IMR-90 (cell line): Measurements from ENCODE around the gene BAHD1.

Source experiments
- FOS ChIP-seq: fragments of 150-350 bp; IDR thresholded peaks from 2 replicates; pipeline ENCODE4 v1.6.1; 2016; ENCODE audit warnings: low read depth, low read length
- MXI1 ChIP-seq: IDR thresholded peaks from 2 replicates; pipeline ENCODE4 v1.6.1; 2012; ENCODE audit warnings: low read depth, mild to moderate bottlenecking, low read length, moderate library complexity, borderline replicate concordance
- POLR2A ChIP-seq: IDR thresholded peaks from 2 replicates; pipeline ENCODE4 v1.6.1; 2012; ENCODE audit warnings: mild to moderate bottlenecking, low read depth, low read length

DNA sequence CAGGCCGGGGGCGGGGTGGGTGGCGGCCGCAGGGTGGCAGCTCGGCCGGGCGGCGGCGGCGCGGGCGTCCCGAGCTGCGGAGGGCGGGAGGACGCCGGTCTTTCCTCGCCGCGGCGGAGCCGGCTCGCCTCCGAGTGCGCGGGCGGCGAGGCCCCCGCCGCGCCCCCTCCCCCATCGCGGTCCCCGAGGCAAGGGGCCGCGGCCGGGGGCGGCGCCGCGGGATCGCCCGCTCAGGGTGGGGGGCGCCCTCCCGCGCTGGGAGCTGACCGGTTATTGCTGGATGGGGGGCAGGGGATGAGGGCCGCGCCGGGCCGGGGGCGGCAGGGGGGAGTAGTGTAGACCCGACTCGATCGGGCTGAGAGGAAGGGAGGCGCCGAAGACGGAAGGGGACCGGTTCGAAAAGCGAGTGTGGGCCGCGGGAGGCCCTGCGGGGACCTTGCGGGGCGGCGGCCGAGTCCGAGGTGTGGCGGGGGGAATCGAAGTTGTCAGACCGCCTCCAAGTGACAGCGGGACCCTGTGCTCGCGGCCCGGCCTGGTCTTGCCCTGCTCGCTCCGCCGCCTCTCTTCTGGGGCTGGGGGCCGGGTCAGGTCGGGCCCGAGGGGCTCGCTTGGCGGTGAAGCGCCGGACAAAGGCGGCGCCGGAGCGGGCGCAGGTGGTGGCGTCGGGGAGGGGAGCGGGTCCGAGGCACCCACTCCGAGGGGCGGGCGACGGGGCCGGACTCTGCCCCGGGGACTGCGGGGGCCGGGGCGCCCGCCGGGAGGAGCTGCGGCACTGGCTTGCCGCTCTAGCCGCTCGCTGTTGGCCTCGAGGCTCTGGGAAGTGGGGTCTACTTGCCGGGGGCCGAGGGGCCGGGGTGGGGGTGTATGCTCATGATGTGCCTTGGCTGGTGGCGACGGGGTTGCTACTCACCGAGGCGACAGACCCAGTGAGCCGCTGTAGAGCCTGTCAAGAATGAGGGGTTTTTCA is 1.1 kb downstream of the BAHD1 start:
- no peak for TF ChIP-seq MXI1
- no peak for TF ChIP-seq FOS
- no peak for TF ChIP-seq POLR2A
